ENCODE measurements around the gene RFX4. TPM values are rescaled to one million over a fixed set of nuclear protein-coding genes. Genes with fewer than 3 reads are reported as not detected.

RFX4 gene
- total RNA-seq, 1 donor from 2014 or later = not detected

- no peaks in the 10 kb centered on the region for H3K36me3 Mint-ChIP-seq (ENCODE audit: low read depth, unreplicated experiment)
- no peaks in the 10 kb centered on the region for H3K9me3 Mint-ChIP-seq (ENCODE audit: unreplicated experiment)
- TF ChIP-seq CTCF (IDR thresholded peaks at IDR 0.05; ENCODE audit: unreplicated experiment) = no peak
- H3K4me1 Mint-ChIP-seq (ENCODE audit: unreplicated experiment) = peaks cover 5% of the 10 kb centered on the region
- no peak overlapping the region for H3K4me3 Mint-ChIP-seq (ENCODE audit: unreplicated experiment)
- no peak for DNase-seq (ENCODE audit: low spot score)
- H3K27me3 Mint-ChIP-seq (ENCODE audit: unreplicated experiment) = peaks cover 4% of the 10 kb centered on the region
- no peak overlapping the region for H3K27ac Mint-ChIP-seq (ENCODE audit: unreplicated experiment)
These were observed 50.6 kb downstream of the RFX4 start for GRCh38 chr12:106633451-106633823.

GRCh38 chr12:106634206-106634605 is 51.4 kb downstream of the RFX4 start:
- H3K4me3 Mint-ChIP-seq (ENCODE audit: unreplicated experiment) = no peak overlapping the region
- TF ChIP-seq CTCF (IDR thresholded peaks at IDR 0.05; ENCODE audit: unreplicated experiment) = no peak
- H3K9me3 Mint-ChIP-seq (ENCODE audit: unreplicated experiment) = no peaks in the 10 kb centered on the region
- no peaks in the 10 kb centered on the region for H3K36me3 Mint-ChIP-seq (ENCODE audit: low read depth, unreplicated experiment)
- peaks cover 5% of the 10 kb centered on the region for H3K4me1 Mint-ChIP-seq (ENCODE audit: unreplicated experiment)
- H3K27me3 Mint-ChIP-seq (ENCODE audit: unreplicated experiment) = peaks cover 4% of the 10 kb centered on the region
- no peak for DNase-seq (ENCODE audit: low spot score)
- H3K27ac Mint-ChIP-seq (ENCODE audit: unreplicated experiment) = no peak overlapping the region

- Mint-ChIP-seq H3K4me1 (ENCODE audit: unreplicated experiment) (peaks cover 3% of the 10 kb centered on the region), H3K9me3 (ENCODE audit: unreplicated experiment) (no peaks in the 10 kb centered on the region), H3K36me3 (ENCODE audit: low read depth, unreplicated experiment) (no peaks in the 10 kb centered on the region), H3K27ac (ENCODE audit: unreplicated experiment) (no peak overlapping the region), H3K27me3 (ENCODE audit: unreplicated experiment) (peaks cover under 1% of the 10 kb centered on the region), H3K4me3 (ENCODE audit: unreplicated experiment) (no peak overlapping the region)
- TF ChIP-seq CTCF (IDR thresholded peaks at IDR 0.05; ENCODE audit: unreplicated experiment) = no peak
- DNase-seq (ENCODE audit: low spot score) = no peak
These were observed 60.2 kb downstream of the RFX4 start for GRCh38 chr12:106643000-106643399.

GRCh38 chr12:106644335-106645073 is 61.7 kb downstream of the RFX4 start:
- Mint-ChIP-seq H3K27ac (ENCODE audit: unreplicated experiment) (no peak overlapping the region), H3K27me3 (ENCODE audit: unreplicated experiment) (peaks cover 1% of the 10 kb centered on the region), H3K4me3 (ENCODE audit: unreplicated experiment) (no peak overlapping the region), H3K4me1 (ENCODE audit: unreplicated experiment) (peaks cover 3% of the 10 kb centered on the region), H3K9me3 (ENCODE audit: unreplicated experiment) (no peaks in the 10 kb centered on the region), H3K36me3 (ENCODE audit: low read depth, unreplicated experiment) (no peaks in the 10 kb centered on the region)
- DNase-seq (ENCODE audit: low spot score) = no peak
- no peak for TF ChIP-seq CTCF (IDR thresholded peaks at IDR 0.05; ENCODE audit: unreplicated experiment)

- Mint-ChIP-seq H3K4me1 (ENCODE audit: unreplicated experiment) (peaks cover 2% of the 10 kb centered on the region), H3K4me3 (ENCODE audit: unreplicated experiment) (no peak overlapping the region), H3K9me3 (ENCODE audit: unreplicated experiment) (no peaks in the 10 kb centered on the region), H3K36me3 (ENCODE audit: low read depth, unreplicated experiment) (no peaks in the 10 kb centered on the region), H3K27me3 (ENCODE audit: unreplicated experiment) (peaks cover 3% of the 10 kb centered on the region), H3K27ac (ENCODE audit: unreplicated experiment) (no peak overlapping the region)
- DNase-seq (ENCODE audit: low spot score) = no peak
- TF ChIP-seq CTCF (IDR thresholded peaks at IDR 0.05; ENCODE audit: unreplicated experiment) = no peak
These were observed 62.2 kb downstream of the RFX4 start for GRCh38 chr12:106645074-106645421.
